Activated CD8-positive, alpha-beta memory T cell treated with anti-CD3 and anti-CD28 coated beads, Interleukin-2, amount 10 ng/mL, durations not matched to agents 7 days and 5 days (primary cell): ENCODE measurements around the gene DEFB128. TPM values are rescaled to one million over a fixed set of nuclear protein-coding genes. Genes with fewer than 3 reads are reported as not detected.
A peak's percentile ranks its signal among the peaks of the same experiment; 100 is the strongest.
"Not testable (repeated sequence)": the region's sequence is repeated elsewhere in the genome, so short reads cannot be mapped to it uniquely, and the experiment has no call there.

Source experiments
- ATAC-seq: fragments of 150-1000 bp; cut with Tn5 transposase; one replicate; pipeline ENCODE4 v1.10.0; 2021; ENCODE audit warnings: moderate library complexity
- CTCF ChIA-PET: fragments of 350-600 bp; sonication (Branson Sonifier 250); formaldehyde crosslinking; loops from one replicate; lab custom pipeline; 2021; ENCODE audit warnings: antibody characterized with exemption; lab: Charles Lee
- DNase-seq: peaks from one replicate; pipeline ENCODE4 v3.0.0-alpha.2; 2020
- H3K27ac Mint-ChIP-seq: one replicate; pipeline ENCODE4 v1.8.0; 2021; ENCODE audit warnings: mild to moderate bottlenecking, mixed read lengths
- H3K27me3 Mint-ChIP-seq: one replicate; pipeline ENCODE4 v1.8.0; 2021; ENCODE audit warnings: mixed read lengths
- H3K36me3 Mint-ChIP-seq: one replicate; pipeline ENCODE4 v1.8.0; 2021; ENCODE audit warnings: mild to moderate bottlenecking, mixed read lengths
- H3K4me1 Mint-ChIP-seq: one replicate; pipeline ENCODE4 v1.8.0; 2021; ENCODE audit warnings: mixed read lengths
- H3K4me3 Mint-ChIP-seq: one replicate; pipeline ENCODE4 v1.8.0; 2021; ENCODE audit warnings: mild to moderate bottlenecking, moderate library complexity, mixed read lengths
- H3K9me3 Mint-ChIP-seq: one replicate; pipeline ENCODE4 v1.8.0; 2022; ENCODE audit warnings: low read depth, mixed read lengths
- total RNA-seq, 2 experiments: library from RNA; stranded (reverse); gene quantifications; one replicate each; pipeline ENCODE4 v1.2.3, GENCODE V29; 2021

Gene DEFB128
- not detected for total RNA-seq

GRCh38 chr20:189611-190010 is at the start of gene DEFB128:
Gene DEFB128, minus strand, starts transcription at chr20:189711. Its CDS starts 88 bp downstream, at chr20:189623.
- DNase-seq (no peak), ATAC-seq (no peak)
- H3K4me3 Mint-ChIP-seq: no peak within 1 kb of the TSS
- peaks cover under 1% of the 10 kb centered on the region for H3K9me3 Mint-ChIP-seq
- H3K27me3 Mint-ChIP-seq: peaks cover 47% of the 10 kb centered on the region
- CTCF ChIA-PET: no interaction called here
- no peak within 1 kb of the TSS for H3K27ac Mint-ChIP-seq
- no peaks in the 10 kb centered on the region for H3K36me3 Mint-ChIP-seq
- H3K4me1 Mint-ChIP-seq: peaks cover 5% of the 10 kb centered on the region

GRCh38 chr20:237929-238328 is 48.4 kb upstream of the DEFB128 start:
- CTCF ChIA-PET: interaction anchor here (1.0 to 3.0 kb wide), 10 partner anchors 10 to 116 kb away, joined by 3 to 18 read pairs (median 4); partner anchors contain the start of gene SOX12
- Mint-ChIP-seq H3K27ac (peak overlapping the region; percentile 84), H3K36me3 (no peaks in the 10 kb centered on the region), H3K4me3 (peak overlapping the region; percentile 61), H3K27me3 (peaks cover 18% of the 10 kb centered on the region), H3K4me1 (peaks cover 15% of the 10 kb centered on the region), H3K9me3 (no peaks in the 10 kb centered on the region)
- DNase-seq (no peak), ATAC-seq (peak; percentile 76)

GRCh38 chr20:237489-237888 is 48.0 kb upstream of the DEFB128 start:
- peak overlapping the region; percentile 84 for H3K27ac Mint-ChIP-seq
- H3K36me3 Mint-ChIP-seq: no peaks in the 10 kb centered on the region
- H3K9me3 Mint-ChIP-seq: no peaks in the 10 kb centered on the region
- peak overlapping the region; percentile 61 for H3K4me3 Mint-ChIP-seq
- CTCF ChIA-PET: interaction anchor here (1.0 to 3.0 kb wide), 10 partner anchors 11 to 117 kb away, joined by 3 to 18 read pairs (median 4); partner anchors contain the start of gene SOX12
- H3K4me1 Mint-ChIP-seq: peaks cover 15% of the 10 kb centered on the region
- ATAC-seq: peak; percentile 63
- H3K27me3 Mint-ChIP-seq: peaks cover 15% of the 10 kb centered on the region
- DNase-seq: peak; percentile 44

DNA sequence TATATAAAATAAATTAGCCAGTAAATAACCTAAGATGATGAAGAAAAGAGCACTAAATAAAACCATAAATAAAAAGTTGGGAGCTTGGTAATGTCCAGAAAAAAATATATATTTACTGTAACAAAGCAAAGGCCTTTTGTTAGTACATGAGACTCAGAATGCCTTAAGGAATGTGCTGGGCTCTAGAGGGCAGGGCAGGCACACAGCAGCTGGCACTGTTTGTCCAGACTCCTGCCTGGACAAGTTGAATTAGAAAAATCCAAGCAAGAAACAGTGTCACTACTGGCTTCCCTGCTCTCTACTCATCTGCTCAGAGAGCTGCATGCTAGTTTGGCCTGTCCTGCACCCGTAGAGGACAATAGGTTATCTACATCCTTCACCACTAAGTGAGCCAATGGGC is 46.4 kb upstream of the DEFB128 start:
- Mint-ChIP-seq H3K27ac (no peak overlapping the region), H3K9me3 (peaks cover 2% of the 10 kb centered on the region), H3K4me3 (no peak overlapping the region), H3K36me3 (no peaks in the 10 kb centered on the region), H3K27me3 (peaks cover 13% of the 10 kb centered on the region), H3K4me1 (peaks cover 15% of the 10 kb centered on the region)
- ATAC-seq (no peak), DNase-seq (no peak)
- CTCF ChIA-PET: interaction anchor here (3.0 kb wide), 1 partner anchor 30 kb away, joined by 18 read pairs; no protein-coding TSS in a partner anchor

DNA sequence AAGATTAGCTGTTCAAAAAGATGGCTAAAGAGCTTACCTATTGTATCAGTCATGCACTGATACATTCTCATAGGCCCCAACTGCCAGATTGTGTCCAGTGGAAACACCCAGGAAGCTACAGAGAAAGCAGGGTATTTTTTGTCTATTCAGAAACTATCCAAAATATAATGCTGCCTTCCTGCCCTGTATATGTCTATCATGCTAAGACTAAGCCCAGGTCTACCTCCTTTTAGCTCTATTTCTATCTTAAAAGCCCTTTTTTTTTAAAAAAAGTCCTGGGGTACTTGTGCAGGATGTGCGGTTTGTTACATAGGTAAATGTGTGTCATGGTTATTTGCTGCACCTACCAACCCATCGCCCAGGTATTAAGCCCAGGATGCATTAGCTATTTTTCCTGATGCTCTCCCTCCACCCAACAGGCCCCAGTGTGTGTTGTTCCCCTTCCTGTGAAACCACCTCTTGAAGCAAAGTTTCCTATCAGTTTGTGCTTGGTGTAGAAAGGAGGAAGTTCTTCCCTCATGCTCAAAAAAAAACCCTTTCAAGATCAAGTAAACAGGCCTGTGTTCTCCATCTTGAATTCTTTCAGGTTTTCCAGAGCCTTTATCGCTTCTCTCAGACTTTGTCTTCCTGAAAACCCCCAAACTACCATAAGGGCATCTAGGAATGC is 38.1 kb upstream of the DEFB128 start:
- ATAC-seq (no peak), DNase-seq (no peak)
- no peak overlapping the region for H3K4me3 Mint-ChIP-seq
- H3K4me1 Mint-ChIP-seq: peaks cover 13% of the 10 kb centered on the region
- H3K9me3 Mint-ChIP-seq: peaks cover 4% of the 10 kb centered on the region
- H3K27ac Mint-ChIP-seq: no peak overlapping the region
- CTCF ChIA-PET: interaction anchor here (1.2 kb wide), 1 partner anchor 103 kb away, joined by 3 read pairs; no protein-coding TSS in a partner anchor
- no peaks in the 10 kb centered on the region for H3K36me3 Mint-ChIP-seq
- H3K27me3 Mint-ChIP-seq: peaks cover 31% of the 10 kb centered on the region

GRCh38 chr20:226958-227357 is 37.4 kb upstream of the DEFB128 start, which contains the start of gene DEFB129:
Gene DEFB129, plus strand, starts transcription at chr20:227258. Its CDS starts 31 bp downstream, at chr20:227289.
- CTCF ChIA-PET: interaction anchor here (1.2 kb wide), 1 partner anchor 103 kb away, joined by 3 read pairs; no protein-coding TSS in a partner anchor
- no peak for ATAC-seq
- H3K27ac Mint-ChIP-seq: no peak within 1 kb of the TSS

DNA sequence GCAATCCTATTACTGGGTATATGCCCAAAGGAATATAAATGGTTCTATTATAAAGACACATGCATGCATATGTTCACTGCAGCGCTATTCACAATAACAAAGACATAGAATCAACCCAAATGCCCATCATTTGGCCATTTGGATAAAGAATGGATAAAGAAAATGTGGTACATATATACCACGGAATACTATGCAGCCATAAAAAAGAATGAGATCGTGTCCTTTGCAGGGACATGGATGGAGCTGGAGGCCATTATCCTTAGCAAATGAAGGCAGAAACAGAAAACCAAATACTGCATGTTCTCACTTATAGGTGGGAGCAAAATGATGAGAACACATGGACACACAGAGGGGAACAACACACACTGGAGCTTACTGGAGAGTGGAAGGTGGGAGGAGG is 36.4 kb upstream of the DEFB128 start:
- not testable (repeated sequence) for DNase-seq, H3K4me3 Mint-ChIP-seq, H3K27ac Mint-ChIP-seq, H3K9me3 Mint-ChIP-seq, ATAC-seq, H3K36me3 Mint-ChIP-seq
- Mint-ChIP-seq H3K27me3 (peaks cover 35% of the 10 kb centered on the region), H3K4me1 (peaks cover 13% of the 10 kb centered on the region)
- CTCF ChIA-PET: interaction anchor here (0.9 kb wide), 1 partner anchor 9 kb away, joined by 3 read pairs; no protein-coding TSS in a partner anchor

More at GRCh38 chr20:226958-227357, 37.4 kb upstream of the DEFB128 start, which contains the start of gene DEFB129:
- Mint-ChIP-seq H3K27me3 (peaks cover 35% of the 10 kb centered on the region), H3K4me3 (no peak within 1 kb of the TSS), H3K36me3 (no peaks in the 10 kb centered on the region), H3K4me1 (peaks cover 13% of the 10 kb centered on the region), H3K9me3 (peaks cover 3% of the 10 kb centered on the region)
- no peak for DNase-seq

DNA sequence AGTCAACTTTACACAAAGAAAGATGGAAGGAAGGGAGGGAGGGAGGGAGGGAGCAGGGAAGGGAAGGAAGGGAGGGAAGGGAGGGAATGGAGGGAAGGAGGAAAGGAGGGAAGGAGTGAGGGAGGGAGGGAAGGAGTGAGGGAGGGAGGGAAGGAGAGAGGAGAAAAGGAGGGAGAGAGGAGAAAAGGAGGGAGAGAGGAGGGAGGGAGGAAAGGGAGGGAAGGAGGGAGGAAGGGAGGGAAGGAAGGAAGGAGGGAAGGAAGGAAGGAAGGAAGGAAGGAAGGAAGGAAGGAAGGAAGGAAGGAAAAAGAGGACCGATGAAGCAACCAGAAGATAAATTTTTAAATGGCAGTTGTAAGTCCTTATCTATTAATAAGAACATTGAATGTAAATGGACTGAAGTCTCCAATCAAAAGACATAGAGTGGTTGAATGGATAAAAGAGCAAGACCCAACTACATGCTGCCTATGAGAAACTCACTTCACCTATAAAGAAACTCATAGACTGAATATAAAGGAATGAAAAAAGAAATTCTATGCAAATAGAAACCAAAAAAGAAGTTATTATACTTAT is 31.8 kb upstream of the DEFB128 start:
- ATAC-seq (no peak), DNase-seq (no peak)
- Mint-ChIP-seq H3K27me3 (peaks cover 63% of the 10 kb centered on the region), H3K4me1 (peaks cover 5% of the 10 kb centered on the region), H3K9me3 (no peaks in the 10 kb centered on the region), H3K4me3 (no peak overlapping the region), H3K36me3 (no peaks in the 10 kb centered on the region), H3K27ac (no peak overlapping the region)
- CTCF ChIA-PET: no interaction called here

- CTCF ChIA-PET: interaction anchor here (1.0 to 1.7 kb wide), 3 partner anchors 18 to 82 kb away, joined by 3 to 6 read pairs (median 3); no protein-coding TSS in a partner anchor
- DNase-seq: no peak
- Mint-ChIP-seq H3K36me3 (no peaks in the 10 kb centered on the region), H3K4me1 (no peaks in the 10 kb centered on the region), H3K27ac (no peak overlapping the region), H3K4me3 (no peak overlapping the region), H3K27me3 (peaks cover 56% of the 10 kb centered on the region), H3K9me3 (no peaks in the 10 kb centered on the region)
- ATAC-seq: no peak
Observed at GRCh38 chr20:219290-220115, 30.0 kb upstream of the DEFB128 start.

GRCh38 chr20:217266-217665 is 27.8 kb upstream of the DEFB128 start:
- Mint-ChIP-seq H3K4me3 (no peak overlapping the region), H3K4me1 (no peaks in the 10 kb centered on the region), H3K9me3 (no peaks in the 10 kb centered on the region), H3K27me3 (peaks cover 40% of the 10 kb centered on the region), H3K36me3 (no peaks in the 10 kb centered on the region), H3K27ac (no peak overlapping the region)
- ATAC-seq: no peak
- CTCF ChIA-PET: no interaction called here
- no peak for DNase-seq

GRCh38 chr20:215796-216195 is 26.3 kb upstream of the DEFB128 start:
- Mint-ChIP-seq H3K27me3 (peaks cover 38% of the 10 kb centered on the region), H3K36me3 (no peaks in the 10 kb centered on the region), H3K27ac (no peak overlapping the region), H3K4me1 (no peaks in the 10 kb centered on the region), H3K9me3 (no peaks in the 10 kb centered on the region), H3K4me3 (no peak overlapping the region)
- CTCF ChIA-PET: interaction anchor here (0.9 to 2.8 kb wide), 3 partner anchors 9 to 115 kb away, joined by 3 to 8 read pairs (median 3); no protein-coding TSS in a partner anchor
- DNase-seq (no peak), ATAC-seq (no peak)

DNA sequence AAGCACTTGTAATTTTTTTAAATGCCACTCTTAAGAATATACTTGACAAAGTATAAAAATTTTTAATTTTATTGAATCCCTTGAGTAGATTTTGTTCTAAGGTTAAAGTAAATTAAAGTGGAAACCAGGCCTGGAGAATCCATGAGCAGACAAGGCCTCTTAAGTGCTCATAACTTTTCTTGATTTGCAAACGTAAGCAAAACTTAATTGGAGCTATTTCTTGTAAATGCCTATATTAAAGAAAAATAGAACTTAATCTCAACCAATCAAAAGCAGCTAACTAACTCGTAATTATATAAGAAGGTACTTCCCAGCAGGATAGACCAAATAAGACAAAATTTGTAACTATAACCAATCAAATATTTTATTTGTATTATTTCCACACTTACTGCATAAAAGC is 24.9 kb upstream of the DEFB128 start:
- no peaks in the 10 kb centered on the region for H3K9me3 Mint-ChIP-seq
- no peaks in the 10 kb centered on the region for H3K4me1 Mint-ChIP-seq
- no peak overlapping the region for H3K27ac Mint-ChIP-seq
- no peak overlapping the region for H3K4me3 Mint-ChIP-seq
- DNase-seq: no peak
- CTCF ChIA-PET: interaction anchor here (1.0 to 2.8 kb wide), 3 partner anchors 10 to 51 kb away, joined by 3 to 8 read pairs (median 5); no protein-coding TSS in a partner anchor
- H3K27me3 Mint-ChIP-seq: peaks cover 26% of the 10 kb centered on the region
- ATAC-seq: no peak
- no peaks in the 10 kb centered on the region for H3K36me3 Mint-ChIP-seq
